ENCODE results near the gene ST8SIA4.

Gene ST8SIA4

DNA sequence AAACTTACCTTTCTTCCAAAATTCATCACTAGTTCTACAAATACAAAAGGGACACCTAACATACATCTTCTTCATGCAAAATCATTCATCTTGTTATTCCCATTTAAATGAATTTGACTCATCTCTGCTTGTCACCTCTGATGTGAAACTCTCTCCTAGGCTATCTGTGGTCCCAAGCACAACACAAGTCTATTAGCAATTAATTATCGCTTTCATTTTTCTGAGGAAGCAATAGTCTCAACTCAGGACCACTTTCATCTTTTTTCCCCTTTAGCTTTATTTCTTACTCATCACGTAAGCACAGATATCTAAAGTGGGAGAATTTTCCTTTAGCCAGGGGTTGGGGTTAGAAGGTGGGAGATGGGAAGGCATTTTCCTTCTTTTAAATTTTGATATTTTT, 131.9 kb downstream of the ST8SIA4 start:
- ATAC-seq (ENCODE audit: low read depth) (no peak), DNase-seq (ENCODE audit: low spot score in 2 of 2) (no peak)
- Mint-ChIP-seq H3K4me1 (peaks cover 10% of the 10 kb centered on the region), H3K27me3 (peaks cover 2% of the 10 kb centered on the region), H3K9me3 (no peaks in the 10 kb centered on the region), H3K36me3 (no peaks in the 10 kb centered on the region), H3K27ac (no peak overlapping the region), H3K4me3 (no peak overlapping the region)

DNA sequence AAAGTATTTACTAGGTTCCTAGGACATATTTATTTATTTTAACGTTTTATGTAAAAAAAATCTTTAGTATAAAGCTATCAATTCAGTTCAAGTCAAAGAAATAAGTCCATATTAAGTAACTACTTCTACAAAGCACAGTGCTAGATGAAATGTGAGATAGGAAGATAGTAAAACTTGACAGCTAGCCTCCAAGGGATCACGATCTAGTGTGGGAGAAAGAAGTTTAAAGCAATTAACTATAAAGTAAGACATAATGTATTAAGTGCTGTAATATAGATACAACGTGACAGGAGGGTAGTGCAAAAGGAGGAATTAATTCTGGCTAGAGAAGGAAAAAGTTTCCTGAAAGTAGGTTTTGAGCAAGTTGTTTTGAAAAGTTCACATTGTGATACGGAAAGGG, 134.9 kb downstream of the ST8SIA4 start:
- H3K4me1 Mint-ChIP-seq, result no peaks in the 10 kb centered on the region
- peaks cover 2% of the 10 kb centered on the region for H3K27me3 Mint-ChIP-seq
- no peak overlapping the region for H3K27ac Mint-ChIP-seq
- H3K4me3 Mint-ChIP-seq, result no peak overlapping the region
- DNase-seq (ENCODE audit: low spot score in 2 of 2) (no peak), ATAC-seq (ENCODE audit: low read depth) (no peak)
- no peaks in the 10 kb centered on the region for H3K36me3 Mint-ChIP-seq
- H3K9me3 Mint-ChIP-seq, result no peaks in the 10 kb centered on the region

DNA sequence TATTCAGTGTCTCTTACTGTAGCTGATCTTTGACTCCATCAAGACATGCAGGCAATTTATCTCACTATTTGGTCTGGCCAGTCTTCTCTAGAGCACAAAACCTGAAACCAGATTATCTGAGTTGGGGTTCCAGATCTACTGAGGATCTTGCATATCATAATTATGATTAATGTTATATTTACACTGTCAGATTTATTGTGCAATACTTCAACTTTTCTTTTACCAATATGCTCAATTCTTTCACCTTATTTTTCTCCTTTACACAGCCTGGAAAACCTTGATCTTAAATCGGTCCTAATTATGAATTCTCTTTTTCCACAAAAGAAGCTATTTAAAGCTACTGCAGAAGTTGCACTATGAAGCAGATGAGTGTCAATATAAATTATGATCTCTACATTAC, 140.1 kb downstream of the ST8SIA4 start:
- Mint-ChIP-seq H3K4me3 (no peak overlapping the region), H3K36me3 (no peaks in the 10 kb centered on the region), H3K27me3 (no peaks in the 10 kb centered on the region), H3K9me3 (no peaks in the 10 kb centered on the region), H3K27ac (no peak overlapping the region), H3K4me1 (no peaks in the 10 kb centered on the region)
- no peak for DNase-seq (ENCODE audit: low spot score in 2 of 2)
- no peak for ATAC-seq (ENCODE audit: low read depth)

DNA sequence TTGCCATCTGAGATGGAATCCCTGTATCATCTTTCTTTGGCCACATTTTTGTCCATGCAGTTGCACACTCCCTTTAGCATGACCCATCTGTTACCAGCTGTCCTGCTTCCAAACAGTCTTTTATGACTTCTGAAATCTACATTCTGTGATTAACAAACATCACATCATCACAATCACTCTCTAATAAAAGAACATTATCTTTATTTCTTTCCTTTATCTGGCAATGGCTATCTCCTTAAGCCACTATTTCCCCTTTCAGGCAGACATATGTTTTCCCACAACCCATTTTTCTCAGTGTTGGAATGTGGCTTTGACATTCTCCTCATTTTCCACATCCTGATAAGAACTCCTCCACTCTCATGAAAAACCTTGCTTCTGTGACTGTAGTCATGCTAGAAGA, 141.0 kb downstream of the ST8SIA4 start:
- H3K4me1 Mint-ChIP-seq, result no peaks in the 10 kb centered on the region

DNA sequence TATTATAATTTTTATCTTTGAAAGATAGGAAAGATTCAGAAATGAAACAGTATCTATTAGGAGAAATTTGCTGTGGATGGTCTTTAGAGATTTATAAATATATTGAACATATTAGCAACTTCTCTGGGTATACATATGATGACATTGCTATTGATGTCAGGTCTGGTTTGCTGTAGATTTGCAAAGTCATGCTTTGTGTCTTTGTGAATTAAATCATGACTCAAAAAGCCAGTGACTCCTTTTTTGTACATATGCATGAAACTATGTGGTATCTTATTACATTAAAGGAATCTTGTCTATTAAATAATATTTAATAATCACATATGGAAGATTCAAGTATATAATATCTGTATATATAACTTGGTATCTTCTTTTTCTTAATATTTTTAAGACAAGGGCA, 141.9 kb downstream of the ST8SIA4 start:
- no peak overlapping the region for H3K4me3 Mint-ChIP-seq
- ATAC-seq (ENCODE audit: low read depth) (no peak), DNase-seq (ENCODE audit: low spot score in 2 of 2) (no peak)
- H3K9me3 Mint-ChIP-seq, result no peaks in the 10 kb centered on the region
- no peaks in the 10 kb centered on the region for H3K4me1 Mint-ChIP-seq
- peaks cover 2% of the 10 kb centered on the region for H3K27me3 Mint-ChIP-seq
- no peak overlapping the region for H3K27ac Mint-ChIP-seq
- no peaks in the 10 kb centered on the region for H3K36me3 Mint-ChIP-seq

More for the DNA sequence above, 141.0 kb downstream of the ST8SIA4 start:
- no peak for ATAC-seq (ENCODE audit: low read depth)
- no peak for DNase-seq (ENCODE audit: low spot score in 2 of 2)
- Mint-ChIP-seq H3K36me3 (no peaks in the 10 kb centered on the region), H3K27ac (no peak overlapping the region), H3K9me3 (no peaks in the 10 kb centered on the region), H3K4me3 (no peak overlapping the region), H3K27me3 (peaks cover 2% of the 10 kb centered on the region)

DNA sequence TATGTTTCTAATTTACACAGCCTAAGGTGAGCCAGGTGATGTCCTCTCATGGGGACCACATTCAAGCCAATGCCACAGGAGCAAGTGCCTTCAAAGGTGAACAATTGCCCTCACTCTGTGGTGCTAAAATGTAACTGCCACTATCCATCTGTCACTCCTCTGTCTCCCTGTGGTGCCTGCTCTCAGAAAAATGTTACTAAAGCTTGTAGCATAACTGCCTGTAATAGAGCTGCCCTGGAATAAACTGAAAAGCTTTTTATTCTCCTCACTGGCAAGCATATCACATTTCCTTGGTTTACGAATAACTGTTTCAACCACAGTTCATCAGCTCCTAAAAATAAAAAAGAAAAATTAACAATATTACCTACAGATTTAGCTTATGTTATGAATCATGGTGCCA, 142.4 kb downstream of the ST8SIA4 start:
- Mint-ChIP-seq H3K9me3 (no peaks in the 10 kb centered on the region), H3K36me3 (no peaks in the 10 kb centered on the region), H3K27ac (no peak overlapping the region), H3K4me1 (no peaks in the 10 kb centered on the region), H3K27me3 (peaks cover 2% of the 10 kb centered on the region), H3K4me3 (no peak overlapping the region)
- ATAC-seq (ENCODE audit: low read depth), result no peak
- no peak for DNase-seq (ENCODE audit: low spot score in 2 of 2)

DNA sequence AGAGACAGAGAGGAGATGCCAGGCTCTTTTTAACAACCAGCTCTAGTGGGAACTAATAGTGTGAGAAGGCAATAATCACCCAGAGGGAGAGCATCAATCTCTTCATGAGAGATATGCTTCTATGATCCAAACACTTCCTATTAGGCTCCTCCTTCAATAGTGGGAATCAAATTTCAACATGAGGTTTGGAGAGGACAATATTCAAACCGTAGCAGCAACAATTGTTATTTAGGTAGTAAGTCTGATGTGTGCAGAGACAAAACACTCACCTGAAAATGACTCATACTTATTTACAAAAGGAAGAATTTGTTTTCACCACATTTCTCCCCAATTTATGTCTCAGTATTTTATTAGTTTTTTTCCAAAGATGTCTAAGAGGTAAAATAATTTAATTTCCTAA, 144.3 kb downstream of the ST8SIA4 start:
- no peak for DNase-seq (ENCODE audit: low spot score in 2 of 2)
- Mint-ChIP-seq H3K27me3 (peaks cover 2% of the 10 kb centered on the region), H3K27ac (no peak overlapping the region), H3K9me3 (no peaks in the 10 kb centered on the region), H3K4me1 (no peaks in the 10 kb centered on the region), H3K4me3 (no peak overlapping the region), H3K36me3 (no peaks in the 10 kb centered on the region)
- no peak for ATAC-seq (ENCODE audit: low read depth)

DNA sequence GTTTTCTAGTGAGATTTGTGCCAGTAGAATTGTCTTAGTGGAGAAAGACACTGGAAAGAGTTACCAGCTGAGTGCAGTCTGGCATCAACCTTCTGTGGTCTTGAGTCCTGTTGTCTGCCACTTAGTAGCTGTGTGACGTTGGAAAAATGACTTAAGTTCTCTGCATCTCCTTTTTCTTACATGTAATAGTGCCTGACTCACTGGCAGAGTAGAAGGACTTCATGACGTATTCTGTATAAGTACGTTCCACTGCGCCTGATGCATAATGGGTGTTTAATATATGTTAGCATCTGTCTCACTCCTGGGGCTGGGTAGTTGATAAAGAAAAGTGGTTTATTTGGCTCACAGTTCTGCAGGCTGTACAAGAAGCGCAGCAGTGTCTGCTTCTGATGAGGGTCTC, 144.8 kb downstream of the ST8SIA4 start:
- Mint-ChIP-seq H3K4me1 (no peaks in the 10 kb centered on the region), H3K4me3 (no peak overlapping the region), H3K36me3 (no peaks in the 10 kb centered on the region), H3K9me3 (no peaks in the 10 kb centered on the region), H3K27ac (no peak overlapping the region), H3K27me3 (peaks cover 2% of the 10 kb centered on the region)
- ATAC-seq (ENCODE audit: low read depth) (no peak), DNase-seq (ENCODE audit: low spot score in 2 of 2) (no peak)

DNA sequence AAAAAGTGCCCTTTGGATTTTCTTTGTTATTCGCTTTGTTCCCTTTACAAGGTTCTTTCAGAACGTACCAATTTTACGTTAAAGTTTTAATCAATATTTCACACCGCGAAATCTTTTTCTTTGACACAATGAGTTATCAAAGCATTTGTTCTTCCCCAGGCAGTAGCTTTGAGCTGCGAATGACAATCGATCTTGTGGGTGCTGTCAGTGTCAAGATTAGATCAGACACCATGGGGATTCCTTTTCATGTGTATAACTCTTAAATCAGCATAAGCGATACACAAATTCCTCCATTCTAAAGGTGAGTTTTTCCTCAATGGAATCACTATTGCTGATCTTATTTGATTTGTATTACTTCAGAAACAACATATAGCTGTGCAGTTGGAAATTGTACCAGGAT, 145.5 kb downstream of the ST8SIA4 start:
- ATAC-seq (ENCODE audit: low read depth) (no peak), DNase-seq (ENCODE audit: low spot score in 2 of 2) (no peak)
- no peaks in the 10 kb centered on the region for H3K36me3 Mint-ChIP-seq
- H3K4me1 Mint-ChIP-seq, result no peaks in the 10 kb centered on the region
- no peak overlapping the region for H3K27ac Mint-ChIP-seq
- H3K27me3 Mint-ChIP-seq, result peaks cover 2% of the 10 kb centered on the region
- H3K4me3 Mint-ChIP-seq, result no peak overlapping the region
- no peaks in the 10 kb centered on the region for H3K9me3 Mint-ChIP-seq
